MM.1S (cell line): Measurements from ENCODE around the gene IMMP2L.

Source experiments
- DNase-seq: peaks from one replicate; pipeline ENCODE4 v3.0.0-alpha.2; 2015
- H2AFZ ChIP-seq: fragments of 300-600 bp; sonication (generic); 2 replicates; pipeline ENCODE4 v1.6.0; 2016; ENCODE audit warnings: antibody characterized with exemption, low read length
- H3F3A ChIP-seq: fragments of 300-600 bp; sonication (generic); 2 replicates; pipeline ENCODE4 v1.6.1; 2016; ENCODE audit warnings: mild to moderate bottlenecking, antibody characterized with exemption, low read length, moderate library complexity, mixed read lengths; ENCODE audit not compliant: insufficient read depth
- H3K27ac ChIP-seq: fragments of 300-600 bp; sonication (generic); 2 replicates; pipeline ENCODE4 v1.5.1; 2016; ENCODE audit warnings: mild to moderate bottlenecking, low read length
- H3K27me3 ChIP-seq: fragments of 300-600 bp; sonication (generic); replicated peaks from 2 replicates; pipeline ENCODE4 v1.6.0; 2016; ENCODE audit warnings: low read length; ENCODE audit not compliant: insufficient read depth
- H3K36me3 ChIP-seq: fragments of 300-600 bp; sonication (generic); replicated peaks from 2 replicates; pipeline ENCODE4 v1.6.1; 2016; ENCODE audit warnings: mild to moderate bottlenecking, low read length, mixed read lengths; ENCODE audit not compliant: insufficient read depth
- H3K4me1 ChIP-seq: fragments of 300-600 bp; sonication (generic); 2 replicates; pipeline ENCODE4 v1.6.1; 2016; ENCODE audit warnings: low read length, mixed read lengths
- H3K4me2 ChIP-seq: fragments of 300-600 bp; sonication (generic); 2 replicates; pipeline ENCODE4 v1.6.0; 2016; ENCODE audit warnings: low read depth, low read length
- H3K4me3 ChIP-seq: fragments of 300-600 bp; sonication (generic); 2 replicates; pipeline ENCODE4 v1.5.1; 2016; ENCODE audit warnings: low read length, mixed read lengths
- H3K79me2 ChIP-seq: fragments of 300-600 bp; sonication (generic); 2 replicates; pipeline ENCODE4 v1.6.1; 2016; ENCODE audit warnings: mixed run types, low read length, mixed read lengths
- H3K9ac ChIP-seq: fragments of 300-600 bp; sonication (generic); 2 replicates; pipeline ENCODE4 v1.6.1; 2016; ENCODE audit warnings: low read length, mixed read lengths
- H3K9me2 ChIP-seq: fragments of 300-600 bp; sonication (generic); replicated peaks from 2 replicates; pipeline ENCODE4 v1.6.1; 2016; ENCODE audit warnings: mild to moderate bottlenecking, low read length, mixed read lengths; ENCODE audit not compliant: insufficient read depth
- H3K9me3 ChIP-seq: fragments of 300-600 bp; sonication (generic); replicated peaks from 2 replicates; pipeline ENCODE4 v1.6.1; 2016; ENCODE audit warnings: mild to moderate bottlenecking, low read length, mixed read lengths; ENCODE audit not compliant: insufficient read depth
- H4K20me1 ChIP-seq: fragments of 300-600 bp; sonication (generic); 2 replicates; pipeline ENCODE4 v1.6.1; 2016; ENCODE audit warnings: mild to moderate bottlenecking, low read length, moderate library complexity, mixed read lengths; ENCODE audit not compliant: insufficient read depth
- CTCF ChIP-seq: fragments of 300-600 bp; sonication (generic); IDR thresholded peaks from 2 replicates; pipeline ENCODE4 v1.5.1; 2016; ENCODE audit warnings: antibody characterized with exemption, low read length, mixed read lengths
- EZH2 ChIP-seq: fragments of 300-600 bp; sonication (generic); optimal IDR thresholded peaks from 2 replicates; pipeline ENCODE3; 2017; ENCODE audit warnings: low read depth, mild to moderate bottlenecking, antibody characterized with exemption, low read length, mixed read lengths
- EZH2phosphoT487 ChIP-seq: fragments of 300-600 bp; sonication (generic); IDR thresholded peaks from 2 replicates; pipeline ENCODE4 v1.6.1; 2018; ENCODE audit warnings: antibody characterized with exemption, low read length

The IMMP2L gene

DNA sequence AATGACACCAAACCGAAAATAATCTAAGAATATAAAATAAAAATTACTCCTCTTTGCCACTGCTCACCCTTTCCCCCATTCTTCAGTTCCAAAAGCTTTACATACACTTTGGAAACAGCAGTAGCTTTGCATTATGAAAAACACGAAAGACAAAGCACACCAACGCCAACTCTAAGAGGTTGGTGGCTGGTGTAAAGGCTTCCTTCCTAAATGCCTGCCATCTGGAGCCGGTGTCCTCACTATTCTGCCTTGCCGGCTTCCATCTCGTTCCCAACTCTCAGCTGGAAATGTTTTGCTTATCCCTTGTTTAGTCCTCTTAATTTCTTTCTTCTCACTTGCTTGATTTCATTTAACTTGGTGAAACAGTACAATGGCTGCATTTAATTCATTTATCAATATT, 752.5 kb downstream of the IMMP2L start:
- H3K9me2 ChIP-seq = no peaks in the 10 kb centered on the region
- no peak for TF ChIP-seq EZH2
- no peak for TF ChIP-seq CTCF
- TF ChIP-seq EZH2phosphoT487 = no peak
- H3K27ac ChIP-seq = no peak overlapping the region
- H3K4me2 ChIP-seq = no peak overlapping the region
- H3K9me3 ChIP-seq = no peaks in the 10 kb centered on the region
- no peaks in the 10 kb centered on the region for H3F3A ChIP-seq
- no peaks in the 10 kb centered on the region for H3K4me1 ChIP-seq
- no peak overlapping the region for H3K9ac ChIP-seq
- H3K79me2 ChIP-seq = no peaks in the 10 kb centered on the region
- no peaks in the 10 kb centered on the region for H4K20me1 ChIP-seq
- H2AFZ ChIP-seq = no peak overlapping the region
- no peak for DNase-seq
- H3K36me3 ChIP-seq = no peaks in the 10 kb centered on the region
- no peaks in the 10 kb centered on the region for H3K27me3 ChIP-seq
- H3K4me3 ChIP-seq = no peak overlapping the region

GRCh38 chr7:110808361-110808760, 753.9 kb downstream of the IMMP2L start:
- no peaks in the 10 kb centered on the region for H3K27me3 ChIP-seq
- H3K4me3 ChIP-seq = no peak overlapping the region
- no peaks in the 10 kb centered on the region for H3K9me3 ChIP-seq
- H3K27ac ChIP-seq = no peak overlapping the region
- TF ChIP-seq EZH2 = no peak
- no peak for TF ChIP-seq CTCF
- TF ChIP-seq EZH2phosphoT487 = no peak
- H3K9me2 ChIP-seq = no peaks in the 10 kb centered on the region
- no peaks in the 10 kb centered on the region for H3K4me1 ChIP-seq
- no peak overlapping the region for H2AFZ ChIP-seq
- no peak for DNase-seq
- H3F3A ChIP-seq = no peaks in the 10 kb centered on the region
- no peaks in the 10 kb centered on the region for H3K79me2 ChIP-seq
- H3K4me2 ChIP-seq = no peak overlapping the region
- H3K9ac ChIP-seq = no peak overlapping the region
- H4K20me1 ChIP-seq = no peaks in the 10 kb centered on the region
- H3K36me3 ChIP-seq = no peaks in the 10 kb centered on the region

GRCh38 chr7:110804501-110804900, 757.8 kb downstream of the IMMP2L start:
- Histone ChIP-seq H3K4me3 (no peak overlapping the region), H3K4me2 (no peak overlapping the region), H3K9ac (no peak overlapping the region), H4K20me1 (no peaks in the 10 kb centered on the region), H3K79me2 (no peaks in the 10 kb centered on the region), H3F3A (no peaks in the 10 kb centered on the region), H2AFZ (no peak overlapping the region), H3K4me1 (0 out of 2 replicates have a peak, but pooled peaks cover 3% of the 10 kb centered on the region), H3K9me3 (no peaks in the 10 kb centered on the region), H3K36me3 (no peaks in the 10 kb centered on the region), H3K27ac (no peak overlapping the region), H3K27me3 (no peaks in the 10 kb centered on the region), H3K9me2 (no peaks in the 10 kb centered on the region)
- no peak for DNase-seq
- TF ChIP-seq CTCF (no peak), EZH2phosphoT487 (no peak), EZH2 (no peak)
